IMR-90 (cell line): Measurements from ENCODE around the gene RGS4. TPM values are rescaled to one million over a fixed set of nuclear protein-coding genes. Genes with fewer than 3 reads are reported as not detected.

Experiments used
- ATAC-seq: fragments of 200-7000 bp; cut with Tn5 transposase; 2 replicates; pipeline ENCODE4 v1.9.1; 2020; ENCODE audit warnings: low read depth, mild to moderate bottlenecking, moderate library complexity
- BruUV-seq: library from RNA; stranded (reverse); fragments of 400-500 nt; replicated peaks from 2 replicates; lab custom pipeline; 2021; lab: Mats Ljungman, UMichigan
- CTCF ChIA-PET: fragments of 300-600 bp; formaldehyde crosslinking; extraction: SDS; loops from one replicate; lab custom pipeline; 2021; ENCODE audit warnings: antibody characterized with exemption; lab: Yijun Ruan, JAX
- POLR2A ChIA-PET: fragments of 300-600 bp; sonication (Branson Sonifier 250); formaldehyde crosslinking; loops from one replicate; lab custom pipeline; 2022; ENCODE audit warnings: antibody characterized with exemption; ENCODE audit not compliant: unreplicated experiment; lab: Charles Lee
- DNase-seq: peaks from one replicate; pipeline ENCODE4 v3.0.0; 2013
- H2AFZ ChIP-seq: replicated peaks from 2 replicates; pipeline ENCODE3; 2013; ENCODE audit warnings: low read length, mild to moderate bottlenecking; ENCODE audit not compliant: poor library complexity
- H2AK5ac ChIP-seq: 2 replicates; pipeline ENCODE4 v1.6.1; 2013; ENCODE audit warnings: low read depth, low read length, inconsistent platforms
- H2AK9ac ChIP-seq: replicated peaks from 2 replicates; pipeline ENCODE3; 2013; ENCODE audit warnings: mild to moderate bottlenecking, low read depth, low read length, moderate library complexity; ENCODE audit not compliant: poor library complexity
- H2BK120ac ChIP-seq: 2 replicates; pipeline ENCODE4 v1.6.1; 2013; ENCODE audit warnings: low read depth, low read length, inconsistent platforms
- H2BK15ac ChIP-seq: 3 replicates; pipeline ENCODE4 v1.6.1; 2013; ENCODE audit warnings: low read depth, low read length, inconsistent platforms
- H2BK20ac ChIP-seq: 2 replicates; pipeline ENCODE4 v1.6.1; 2013; ENCODE audit warnings: low read depth, mild to moderate bottlenecking, inconsistent platforms, low read length, moderate library complexity
- H2BK5ac ChIP-seq: 2 replicates; pipeline ENCODE4 v1.6.1; 2013; ENCODE audit warnings: mild to moderate bottlenecking, low read depth, low read length, inconsistent platforms; ENCODE audit not compliant: poor library complexity, severe bottlenecking
- H3K14ac ChIP-seq: replicated peaks from 2 replicates; pipeline ENCODE4 v1.6.1; 2013; ENCODE audit warnings: low read depth, low read length, inconsistent platforms
- H3K18ac ChIP-seq: 2 replicates; pipeline ENCODE4 v1.6.1; 2013; ENCODE audit warnings: low read depth, low read length, control low read depth
- H3K23ac ChIP-seq: 2 replicates; pipeline ENCODE4 v1.6.1; 2013; ENCODE audit warnings: low read depth, low read length, inconsistent platforms
- H3K27ac ChIP-seq: 2 replicates; pipeline ENCODE4 v1.5.1; 2013; ENCODE audit warnings: mild to moderate bottlenecking, control low read depth, low read length; ENCODE audit not compliant: insufficient read depth
- H3K27me3 ChIP-seq: 2 replicates; pipeline ENCODE4 v1.6.1; 2013; ENCODE audit warnings: low read length; ENCODE audit not compliant: control insufficient read depth, insufficient read depth
- H3K36me3 ChIP-seq: 2 replicates; pipeline ENCODE4 v1.6.1; 2013; ENCODE audit warnings: low read length, mixed read lengths; ENCODE audit not compliant: control insufficient read depth, insufficient read depth
- H3K4ac ChIP-seq: 2 replicates; pipeline ENCODE4 v1.6.1; 2013; ENCODE audit warnings: low read depth, low read length, inconsistent platforms
- H3K4me1 ChIP-seq: 2 replicates; pipeline ENCODE4 v1.6.1; 2013; ENCODE audit warnings: low read length, mixed read lengths; ENCODE audit not compliant: control insufficient read depth, insufficient read depth
- H3K4me2 ChIP-seq: 2 replicates; pipeline ENCODE4 v1.6.1; 2013; ENCODE audit warnings: low read depth, mild to moderate bottlenecking, control low read depth, low read length, moderate library complexity
- H3K4me3 ChIP-seq: 2 replicates; pipeline ENCODE4 v1.5.1; 2013; ENCODE audit warnings: low read depth, mild to moderate bottlenecking, control low read depth, low read length, moderate library complexity; ENCODE audit not compliant: insufficient read depth
- H3K56ac ChIP-seq: 2 replicates; pipeline ENCODE4 v1.6.1; 2013; ENCODE audit warnings: low read length, inconsistent platforms; ENCODE audit not compliant: insufficient read depth; ENCODE audit errors: extremely low read depth
- H3K79me1 ChIP-seq, 2 experiments: 2 replicates each; pipeline ENCODE4 v1.6.1; 2013; ENCODE audit warnings: low read length in 2 of 2, inconsistent platforms in 1 of 2, low read depth in 1 of 2
- H3K9ac ChIP-seq: 2 replicates; pipeline ENCODE4 v1.6.1; 2013; ENCODE audit warnings: low read depth, low read length, control low read depth
- H3K9me1 ChIP-seq: 2 replicates; pipeline ENCODE4 v1.6.1; 2013; ENCODE audit warnings: low read length, inconsistent platforms; ENCODE audit not compliant: insufficient read depth
- H3K9me3 ChIP-seq: 2 replicates; pipeline ENCODE4 v1.6.1; 2013; ENCODE audit warnings: low read length; ENCODE audit not compliant: control insufficient read depth, insufficient read depth
- H4K20me1 ChIP-seq: 2 replicates; pipeline ENCODE4 v1.6.1; 2013; ENCODE audit warnings: low read length, inconsistent platforms; ENCODE audit not compliant: insufficient read depth
- H4K5ac ChIP-seq: 2 replicates; pipeline ENCODE4 v1.6.1; 2013; ENCODE audit warnings: mild to moderate bottlenecking, low read depth, low read length, control low read depth
- H4K8ac ChIP-seq, 2 experiments: 2 replicates each; pipeline ENCODE4 v1.6.1; 2013; ENCODE audit warnings: low read depth in 2 of 2, low read length in 2 of 2, control low read depth in 1 of 2, inconsistent platforms in 1 of 2
- H4K91ac ChIP-seq: 2 replicates; pipeline ENCODE4 v1.6.1; 2013; ENCODE audit warnings: low read depth, low read length, inconsistent platforms; ENCODE audit not compliant: insufficient read depth
- CHD1 ChIP-seq: IDR thresholded peaks from 2 replicates; pipeline ENCODE4 v1.6.1; 2012; ENCODE audit warnings: low read depth, low read length, improper control_type of control experiment
- WGBS, 2 experiments: methylation state at CpG; one replicate each; pipeline versions ENCODE4 v1.1.5 to v1.1.7; 2013; ENCODE audit warnings: missing lambda C conversion rate in 2 of 2; ENCODE audit not compliant: insufficient read length in 1 of 2; ENCODE audit errors: extremely low coverage in 2 of 2; 5-methylcytosine and 5-hydroxymethylcytosine counted together
- dilution Hi-C: fragments of 300-500 bp; cut with HindIII; formaldehyde crosslinking; loops from one replicate; pipeline ENCODE4 v1.14.3; 2018; ENCODE audit warnings: low sequenced_read_pairs; ENCODE audit not compliant: unreplicated experiment
- in situ Hi-C: fragments of 300-500 bp; cut with MboI; formaldehyde crosslinking; loops from 3 replicates; pipeline ENCODE4 v1.14.3; 2019; ENCODE audit warnings: low sequenced_read_pairs, inconsistent platforms, mixed read lengths
- intact Hi-C: fragments of 100-400 bp; cut with micrococcal nuclease; formaldehyde crosslinking; loops from 2 replicates; pipeline ENCODE4 v1.10.0; 2022
- polyA plus RNA-seq, 3 experiments: library from polyadenylated mRNA; depleted of rRNA; stranded (reverse); fragments of >200 nt; gene quantifications; 2 replicates each; pipeline ENCODE4 v1.2.3, GENCODE V29; 2012; ENCODE audit warnings: low replicate concordance in 1 of 3
- total RNA-seq: library from RNA; depleted of rRNA; stranded (reverse); fragments of >200 nt; gene quantifications from 2 replicates; pipeline ENCODE4 v1.2.3, GENCODE V29; 2012

RGS4 gene
- total and polyA plus RNA-seq, 2 of the 4 experiments (the other 2 are of a cell fraction) = 202 to 538 TPM

GRCh38 chr1:163069655-163070277 lies 605 bp downstream of the RGS4 start:
- dilution Hi-C loops (loop anchor here (25.0 kb wide), 1 partner anchor 207 kb away; the partner anchor contains the start of gene CCDC190), intact Hi-C loops (loop anchor here (1.0 kb wide), 1 partner anchor 191 kb away; no protein-coding TSS in a partner anchor), in situ Hi-C loops (loop anchor here (5.0 kb wide), 3 partner anchors 108 to 248 kb away; no protein-coding TSS in a partner anchor)
- WGBS, 2 experiments = no CpG with 5 or more reads among the region's 2 CpGs
- H4K20me1 ChIP-seq = no peaks in the 10 kb centered on the region
- H4K91ac ChIP-seq = no peak overlapping the region
- H4K8ac ChIP-seq = peak overlapping the region in 1 of 2 experiments; percentile 14; a peak in 1 of 4 replicates
- H3K4me2 ChIP-seq = peak overlapping the region; percentile 66
- peaks cover 0 to 5% of the 10 kb centered on the region in 2 experiments; a peak in 1 of 4 replicates for H3K79me1 ChIP-seq
- no peak overlapping the region; the same call in 1 of the 2 replicates for H4K5ac ChIP-seq
- H3K27me3 ChIP-seq = no peaks in the 10 kb centered on the region
- peak overlapping the region; percentile 40; the same call in 1 of the 2 replicates for H3K4ac ChIP-seq
- DNase-seq (no peak), ATAC-seq (no peak; the same call in 1 of the 2 replicates)
- H3K9me1 ChIP-seq = no peaks in the 10 kb centered on the region
- H2BK5ac ChIP-seq = peak overlapping the region; percentile 19
- H3K27ac ChIP-seq = no peak overlapping the region
- no peak overlapping the region for H3K18ac ChIP-seq
- no peak overlapping the region for H2BK15ac ChIP-seq
- no peaks in the 10 kb centered on the region for H3K9me3 ChIP-seq
- peak overlapping the region; percentile 33; the same call in 1 of the 2 replicates for H2BK20ac ChIP-seq
- H2BK120ac ChIP-seq = peak overlapping the region; percentile 41
- H2AK5ac ChIP-seq = no peak overlapping the region
- TSS peak; percentile 88 for BruUV-seq
- H3K9ac ChIP-seq = peak overlapping the region; percentile 7; the same call in 1 of the 2 replicates
- H3K4me3 ChIP-seq = peak overlapping the region; percentile 21; the same call in 1 of the 2 replicates
- H3K56ac ChIP-seq = no peak overlapping the region
- H2AK9ac ChIP-seq = no peak overlapping the region
- H3K23ac ChIP-seq = peak overlapping the region; percentile 21; the same call in 1 of the 2 replicates
- no peaks in the 10 kb centered on the region; the same call in 1 of the 2 replicates for H3K4me1 ChIP-seq
- no peaks in the 10 kb centered on the region; the same call in 1 of the 2 replicates for H3K36me3 ChIP-seq
- H2AFZ ChIP-seq = no peak overlapping the region
- CTCF ChIA-PET = interaction anchor here (0.6 to 6.4 kb wide), 24 partner anchors 9 to 1269 kb away, joined by 3 to 45 read pairs (median 6); partner anchors contain the start of gene NUF2
- no peak for TF ChIP-seq CHD1
- H3K14ac ChIP-seq = peak overlapping the region; percentile 49
- POLR2A ChIA-PET = no interaction called here
